Measurements from ENCODE around the gene CRIP1.

- TF ChIP-seq MAX (IDR thresholded peaks at IDR 0.05) (no peak), POLR2A (IDR thresholded peaks at IDR 0.05; ENCODE audit: low read length) (no peak), REST (IDR thresholded peaks at IDR 0.05) (no peak), SMC3 (IDR thresholded peaks at IDR 0.05) (no peak), ESRRA (IDR thresholded peaks at IDR 0.05; ENCODE audit: borderline replicate concordance, low read length) (no peak), CTCF (IDR thresholded peaks at IDR 0.05) (no peak), EP300 (IDR thresholded peaks at IDR 0.05) (no peak), GATA3 (IDR thresholded peaks at IDR 0.05; ENCODE audit: borderline replicate concordance) (no peak), HMGXB4 (CRISPR knock-in tag; IDR thresholded peaks at IDR 0.05; ENCODE audit: borderline replicate concordance) (no peak), KDM1A (IDR thresholded peaks at IDR 0.05; ENCODE audit: low read depth) (no peak), RAD21 (conservative IDR thresholded peaks at IDR 0.05 in 1 of 2, IDR thresholded peaks at IDR 0.05 in 1 of 2) (no peak)
Observed at GRCh38 chr14:105442834-105443233, 43.9 kb upstream of the CRIP1 start.
